ENCODE data around the gene HECTD1.
"Not testable (repeated sequence)": the region's sequence is repeated elsewhere in the genome, so short reads cannot be mapped to it uniquely, and the experiment has no call there.

HECTD1 gene

GRCh38 chr14:31090883-31091764 lies 116.5 kb downstream of the HECTD1 start:
- DNase-seq: peak; percentile 8

GRCh38 chr14:31086466-31086865 lies 121.1 kb downstream of the HECTD1 start:
- not testable (repeated sequence) for DNase-seq

GRCh38 chr14:31085027-31085426 lies 122.6 kb downstream of the HECTD1 start:
- DNase-seq: no peak

GRCh38 chr14:31084385-31084784 lies 123.2 kb downstream of the HECTD1 start:
- DNase-seq: no peak

- no peak for DNase-seq
Measured at GRCh38 chr14:31083781-31084180, 123.8 kb downstream of the HECTD1 start.

- no peak for DNase-seq
Measured at GRCh38 chr14:31080484-31080883, 127.1 kb downstream of the HECTD1 start.

GRCh38 chr14:31080056-31080455 lies 127.5 kb downstream of the HECTD1 start:
- DNase-seq: no peak

GRCh38 chr14:31078766-31079165 lies 128.8 kb downstream of the HECTD1 start:
- no peak for DNase-seq

- no peak for DNase-seq
Measured at GRCh38 chr14:31075144-31075543, 132.4 kb downstream of the HECTD1 start.

GRCh38 chr14:31071151-31071550 lies 136.4 kb downstream of the HECTD1 start:
- DNase-seq: no peak

- no peak for DNase-seq
Measured at GRCh38 chr14:31070431-31070830, 137.2 kb downstream of the HECTD1 start.

GRCh38 chr14:31069343-31069742 lies 138.2 kb downstream of the HECTD1 start:
- DNase-seq: no peak

- DNase-seq: no peak
Measured at GRCh38 chr14:31068235-31068634, 139.4 kb downstream of the HECTD1 start.

- not testable (repeated sequence) for DNase-seq
Measured at GRCh38 chr14:31062908-31063307, 144.7 kb downstream of the HECTD1 start.

- no peak for DNase-seq
Measured at GRCh38 chr14:31060253-31060875, 147.2 kb downstream of the HECTD1 start.

GRCh38 chr14:31059152-31059924 lies 148.3 kb downstream of the HECTD1 start:
- no peak for DNase-seq

- DNase-seq: no peak
Measured at GRCh38 chr14:31057701-31058364, 149.8 kb downstream of the HECTD1 start.

- DNase-seq: no peak
Measured at GRCh38 chr14:31057035-31057434, 150.6 kb downstream of the HECTD1 start.

- DNase-seq: not testable (repeated sequence)
Measured at GRCh38 chr14:31052905-31053586, 154.5 kb downstream of the HECTD1 start.

GRCh38 chr14:31051511-31051910 lies 156.1 kb downstream of the HECTD1 start:
- no peak for DNase-seq

GRCh38 chr14:31051023-31051422 lies 156.6 kb downstream of the HECTD1 start:
- no peak for DNase-seq
